IMR-90 (cell line): ENCODE measurements around the gene OOSP1. TPM values are rescaled to one million over a fixed set of nuclear protein-coding genes. Genes with fewer than 3 reads are reported as not detected.

Source experiments
- ATAC-seq: fragments of 200-7000 bp; cut with Tn5 transposase; 2 replicates; pipeline ENCODE4 v1.9.1; 2020; ENCODE audit warnings: low read depth, mild to moderate bottlenecking, moderate library complexity
- BruUV-seq: library from RNA; stranded (reverse); fragments of 400-500 nt; replicated peaks from 2 replicates; lab custom pipeline; 2021; lab: Mats Ljungman, UMichigan
- CTCF ChIA-PET: fragments of 300-600 bp; formaldehyde crosslinking; extraction: SDS; loops from one replicate; lab custom pipeline; 2021; ENCODE audit warnings: antibody characterized with exemption; lab: Yijun Ruan, JAX
- POLR2A ChIA-PET: fragments of 300-600 bp; sonication (Branson Sonifier 250); formaldehyde crosslinking; loops from one replicate; lab custom pipeline; 2022; ENCODE audit warnings: antibody characterized with exemption; ENCODE audit not compliant: unreplicated experiment; lab: Charles Lee
- DNase-seq: peaks from one replicate; pipeline ENCODE4 v3.0.0; 2013
- H2AFZ ChIP-seq: replicated peaks from 2 replicates; pipeline ENCODE3; 2013; ENCODE audit warnings: low read length, mild to moderate bottlenecking; ENCODE audit not compliant: poor library complexity
- H2AK5ac ChIP-seq: 2 replicates; pipeline ENCODE4 v1.6.1; 2013; ENCODE audit warnings: low read depth, low read length, inconsistent platforms
- H2AK9ac ChIP-seq: replicated peaks from 2 replicates; pipeline ENCODE3; 2013; ENCODE audit warnings: mild to moderate bottlenecking, low read depth, low read length, moderate library complexity; ENCODE audit not compliant: poor library complexity
- H2BK120ac ChIP-seq: 2 replicates; pipeline ENCODE4 v1.6.1; 2013; ENCODE audit warnings: low read depth, low read length, inconsistent platforms
- H2BK15ac ChIP-seq: 3 replicates; pipeline ENCODE4 v1.6.1; 2013; ENCODE audit warnings: low read depth, low read length, inconsistent platforms
- H2BK20ac ChIP-seq: 2 replicates; pipeline ENCODE4 v1.6.1; 2013; ENCODE audit warnings: low read depth, mild to moderate bottlenecking, inconsistent platforms, low read length, moderate library complexity
- H2BK5ac ChIP-seq: 2 replicates; pipeline ENCODE4 v1.6.1; 2013; ENCODE audit warnings: mild to moderate bottlenecking, low read depth, low read length, inconsistent platforms; ENCODE audit not compliant: poor library complexity, severe bottlenecking
- H3K14ac ChIP-seq: replicated peaks from 2 replicates; pipeline ENCODE4 v1.6.1; 2013; ENCODE audit warnings: low read depth, low read length, inconsistent platforms
- H3K18ac ChIP-seq: 2 replicates; pipeline ENCODE4 v1.6.1; 2013; ENCODE audit warnings: low read depth, low read length, control low read depth
- H3K23ac ChIP-seq: 2 replicates; pipeline ENCODE4 v1.6.1; 2013; ENCODE audit warnings: low read depth, low read length, inconsistent platforms
- H3K27ac ChIP-seq: 2 replicates; pipeline ENCODE4 v1.5.1; 2013; ENCODE audit warnings: mild to moderate bottlenecking, control low read depth, low read length; ENCODE audit not compliant: insufficient read depth
- H3K27me3 ChIP-seq: 2 replicates; pipeline ENCODE4 v1.6.1; 2013; ENCODE audit warnings: low read length; ENCODE audit not compliant: control insufficient read depth, insufficient read depth
- H3K36me3 ChIP-seq: 2 replicates; pipeline ENCODE4 v1.6.1; 2013; ENCODE audit warnings: low read length, mixed read lengths; ENCODE audit not compliant: control insufficient read depth, insufficient read depth
- H3K4ac ChIP-seq: 2 replicates; pipeline ENCODE4 v1.6.1; 2013; ENCODE audit warnings: low read depth, low read length, inconsistent platforms
- H3K4me1 ChIP-seq: 2 replicates; pipeline ENCODE4 v1.6.1; 2013; ENCODE audit warnings: low read length, mixed read lengths; ENCODE audit not compliant: control insufficient read depth, insufficient read depth
- H3K4me2 ChIP-seq: 2 replicates; pipeline ENCODE4 v1.6.1; 2013; ENCODE audit warnings: low read depth, mild to moderate bottlenecking, control low read depth, low read length, moderate library complexity
- H3K4me3 ChIP-seq: 2 replicates; pipeline ENCODE4 v1.5.1; 2013; ENCODE audit warnings: low read depth, mild to moderate bottlenecking, control low read depth, low read length, moderate library complexity; ENCODE audit not compliant: insufficient read depth
- H3K56ac ChIP-seq: 2 replicates; pipeline ENCODE4 v1.6.1; 2013; ENCODE audit warnings: low read length, inconsistent platforms; ENCODE audit not compliant: insufficient read depth; ENCODE audit errors: extremely low read depth
- H3K79me1 ChIP-seq, 2 experiments: 2 replicates each; pipeline ENCODE4 v1.6.1; 2013; ENCODE audit warnings: low read length in 2 of 2, inconsistent platforms in 1 of 2, low read depth in 1 of 2
- H3K9ac ChIP-seq: 2 replicates; pipeline ENCODE4 v1.6.1; 2013; ENCODE audit warnings: low read depth, low read length, control low read depth
- H3K9me1 ChIP-seq: 2 replicates; pipeline ENCODE4 v1.6.1; 2013; ENCODE audit warnings: low read length, inconsistent platforms; ENCODE audit not compliant: insufficient read depth
- H3K9me3 ChIP-seq: 2 replicates; pipeline ENCODE4 v1.6.1; 2013; ENCODE audit warnings: low read length; ENCODE audit not compliant: control insufficient read depth, insufficient read depth
- H4K20me1 ChIP-seq: 2 replicates; pipeline ENCODE4 v1.6.1; 2013; ENCODE audit warnings: low read length, inconsistent platforms; ENCODE audit not compliant: insufficient read depth
- H4K5ac ChIP-seq: 2 replicates; pipeline ENCODE4 v1.6.1; 2013; ENCODE audit warnings: mild to moderate bottlenecking, low read depth, low read length, control low read depth
- H4K8ac ChIP-seq, 2 experiments: 2 replicates each; pipeline ENCODE4 v1.6.1; 2013; ENCODE audit warnings: low read depth in 2 of 2, low read length in 2 of 2, control low read depth in 1 of 2, inconsistent platforms in 1 of 2
- H4K91ac ChIP-seq: 2 replicates; pipeline ENCODE4 v1.6.1; 2013; ENCODE audit warnings: low read depth, low read length, inconsistent platforms; ENCODE audit not compliant: insufficient read depth
- BHLHE40 ChIP-seq: fragments of 150-350 bp; IDR thresholded peaks from 2 replicates; pipeline ENCODE4 v1.6.1; 2016; ENCODE audit warnings: mild to moderate bottlenecking, low read depth, low read length
- CEBPB ChIP-seq: IDR thresholded peaks from 2 replicates; pipeline ENCODE4 v1.6.1; 2012; ENCODE audit warnings: low read depth, low read length, improper control_type of control experiment
- CHD1 ChIP-seq: IDR thresholded peaks from 2 replicates; pipeline ENCODE4 v1.6.1; 2012; ENCODE audit warnings: low read depth, low read length, improper control_type of control experiment
- FOS ChIP-seq: fragments of 150-350 bp; IDR thresholded peaks from 2 replicates; pipeline ENCODE4 v1.6.1; 2016; ENCODE audit warnings: low read depth, low read length
- MAFK ChIP-seq: IDR thresholded peaks from 2 replicates; pipeline ENCODE4 v1.6.1; 2012; ENCODE audit warnings: low read depth, low read length, improper control_type of control experiment
- MAZ ChIP-seq: IDR thresholded peaks from 2 replicates; pipeline ENCODE4 v1.6.1; 2012; ENCODE audit warnings: low read depth, mild to moderate bottlenecking, low read length, improper control_type of control experiment, moderate library complexity, borderline replicate concordance
- MXI1 ChIP-seq: IDR thresholded peaks from 2 replicates; pipeline ENCODE4 v1.6.1; 2012; ENCODE audit warnings: low read depth, mild to moderate bottlenecking, low read length, moderate library complexity, borderline replicate concordance
- NFE2L2 ChIP-seq: fragments of 150-350 bp; IDR thresholded peaks from 2 replicates; pipeline ENCODE4 v1.6.1; 2016; ENCODE audit warnings: low read depth, mild to moderate bottlenecking, low read length
- POLR2A ChIP-seq: IDR thresholded peaks from 2 replicates; pipeline ENCODE4 v1.6.1; 2012; ENCODE audit warnings: mild to moderate bottlenecking, low read depth, low read length
- RAD21 ChIP-seq: IDR thresholded peaks from 2 replicates; pipeline ENCODE4 v1.6.1; 2012; ENCODE audit warnings: low read length, improper control_type of control experiment
- RCOR1 ChIP-seq: IDR thresholded peaks from 2 replicates; pipeline ENCODE4 v1.6.1; 2012; ENCODE audit warnings: mild to moderate bottlenecking, low read length, improper control_type of control experiment; ENCODE audit not compliant: insufficient replicate concordance
- RFX5 ChIP-seq: IDR thresholded peaks from 2 replicates; pipeline ENCODE4 v1.8.0; 2012; ENCODE audit warnings: low read depth, mild to moderate bottlenecking, low read length, moderate library complexity
- SMC3 ChIP-seq: fragments of 150-350 bp; IDR thresholded peaks from 2 replicates; pipeline ENCODE4 v1.6.1; 2016; ENCODE audit warnings: low read depth, mild to moderate bottlenecking, antibody characterized with exemption, low read length, moderate library complexity
- WGBS, 2 experiments: methylation state at CpG; one replicate each; pipeline versions ENCODE4 v1.1.5 to v1.1.7; 2013; ENCODE audit warnings: missing lambda C conversion rate in 2 of 2; ENCODE audit not compliant: insufficient read length in 1 of 2; ENCODE audit errors: extremely low coverage in 2 of 2; 5-methylcytosine and 5-hydroxymethylcytosine counted together
- dilution Hi-C: fragments of 300-500 bp; cut with HindIII; formaldehyde crosslinking; loops from one replicate; pipeline ENCODE4 v1.14.3; 2018; ENCODE audit warnings: low sequenced_read_pairs; ENCODE audit not compliant: unreplicated experiment
- in situ Hi-C: fragments of 300-500 bp; cut with MboI; formaldehyde crosslinking; loops from 3 replicates; pipeline ENCODE4 v1.14.3; 2019; ENCODE audit warnings: low sequenced_read_pairs, inconsistent platforms, mixed read lengths
- intact Hi-C: fragments of 100-400 bp; cut with micrococcal nuclease; formaldehyde crosslinking; loops from 2 replicates; pipeline ENCODE4 v1.10.0; 2022
- polyA plus RNA-seq, 3 experiments: library from polyadenylated mRNA; depleted of rRNA; stranded (reverse); fragments of >200 nt; gene quantifications; 2 replicates each; pipeline ENCODE4 v1.2.3, GENCODE V29; 2012; ENCODE audit warnings: low replicate concordance in 1 of 3
- total RNA-seq: library from RNA; depleted of rRNA; stranded (reverse); fragments of >200 nt; gene quantifications from 2 replicates; pipeline ENCODE4 v1.2.3, GENCODE V29; 2012
- TF ChIP-seq, protein P1 (sequence below): conservative IDR thresholded peaks from 2 replicates; pipeline ENCODE4 v1.5.1; 2012; ENCODE audit warnings: mild to moderate bottlenecking, low read depth, low read length, improper control_type of control experiment
- TF ChIP-seq, protein P2 (sequence below): fragments of 150-350 bp; IDR thresholded peaks from 2 replicates; pipeline ENCODE4 v1.6.1; 2016; ENCODE audit warnings: low read depth, mild to moderate bottlenecking, low read length, moderate library complexity, borderline replicate concordance

Gene OOSP1
- total and polyA plus RNA-seq, 2 of the 4 experiments (the other 2 are of a cell fraction): not detected

DNA sequence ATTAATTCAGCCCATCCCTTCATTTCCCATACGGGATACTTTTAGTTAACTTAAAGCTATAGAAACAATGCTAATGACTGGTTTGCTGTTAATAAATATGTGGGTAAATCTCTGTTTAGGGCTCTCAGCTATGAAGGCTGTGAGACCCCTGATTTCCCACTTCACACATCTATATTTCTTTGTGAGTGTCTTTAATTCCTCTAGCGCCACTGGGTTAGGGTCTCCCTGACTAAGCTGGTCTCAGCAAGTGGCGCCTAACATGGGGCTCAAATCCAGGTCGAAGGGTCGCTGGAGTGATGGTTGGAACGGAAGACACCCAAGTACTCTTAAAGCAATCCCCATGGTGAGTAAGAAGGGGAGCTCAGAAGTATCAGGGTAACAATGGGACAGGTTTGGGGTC, 14.4 kb upstream of the OOSP1 start:
- no peak overlapping the region for H3K4ac ChIP-seq
- no peaks in the 10 kb centered on the region for H3K4me1 ChIP-seq
- H3K56ac ChIP-seq: no peak overlapping the region
- H4K91ac ChIP-seq: no peak overlapping the region
- no peaks in the 10 kb centered on the region for H3K79me1 ChIP-seq
- no peak overlapping the region for H2BK15ac ChIP-seq
- no peaks in the 10 kb centered on the region for H3K27me3 ChIP-seq
- no peak overlapping the region for H3K4me2 ChIP-seq
- no peak overlapping the region for H2BK5ac ChIP-seq
- DNase-seq: no peak
- ChIA-PET CTCF (no interaction called here), POLR2A (no interaction called here)
- no CpG with 5 or more reads among the region's 6 CpGs for WGBS, 2 experiments
- TF ChIP-seq BHLHE40: no peak
- TF ChIP-seq, protein P1, sequence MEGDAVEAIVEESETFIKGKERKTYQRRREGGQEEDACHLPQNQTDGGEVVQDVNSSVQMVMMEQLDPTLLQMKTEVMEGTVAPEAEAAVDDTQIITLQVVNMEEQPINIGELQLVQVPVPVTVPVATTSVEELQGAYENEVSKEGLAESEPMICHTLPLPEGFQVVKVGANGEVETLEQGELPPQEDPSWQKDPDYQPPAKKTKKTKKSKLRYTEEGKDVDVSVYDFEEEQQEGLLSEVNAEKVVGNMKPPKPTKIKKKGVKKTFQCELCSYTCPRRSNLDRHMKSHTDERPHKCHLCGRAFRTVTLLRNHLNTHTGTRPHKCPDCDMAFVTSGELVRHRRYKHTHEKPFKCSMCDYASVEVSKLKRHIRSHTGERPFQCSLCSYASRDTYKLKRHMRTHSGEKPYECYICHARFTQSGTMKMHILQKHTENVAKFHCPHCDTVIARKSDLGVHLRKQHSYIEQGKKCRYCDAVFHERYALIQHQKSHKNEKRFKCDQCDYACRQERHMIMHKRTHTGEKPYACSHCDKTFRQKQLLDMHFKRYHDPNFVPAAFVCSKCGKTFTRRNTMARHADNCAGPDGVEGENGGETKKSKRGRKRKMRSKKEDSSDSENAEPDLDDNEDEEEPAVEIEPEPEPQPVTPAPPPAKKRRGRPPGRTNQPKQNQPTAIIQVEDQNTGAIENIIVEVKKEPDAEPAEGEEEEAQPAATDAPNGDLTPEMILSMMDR: no peak
- TF ChIP-seq FOS: no peak
- TF ChIP-seq, protein P2, sequence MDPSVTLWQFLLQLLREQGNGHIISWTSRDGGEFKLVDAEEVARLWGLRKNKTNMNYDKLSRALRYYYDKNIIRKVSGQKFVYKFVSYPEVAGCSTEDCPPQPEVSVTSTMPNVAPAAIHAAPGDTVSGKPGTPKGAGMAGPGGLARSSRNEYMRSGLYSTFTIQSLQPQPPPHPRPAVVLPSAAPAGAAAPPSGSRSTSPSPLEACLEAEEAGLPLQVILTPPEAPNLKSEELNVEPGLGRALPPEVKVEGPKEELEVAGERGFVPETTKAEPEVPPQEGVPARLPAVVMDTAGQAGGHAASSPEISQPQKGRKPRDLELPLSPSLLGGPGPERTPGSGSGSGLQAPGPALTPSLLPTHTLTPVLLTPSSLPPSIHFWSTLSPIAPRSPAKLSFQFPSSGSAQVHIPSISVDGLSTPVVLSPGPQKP: no peak
- TF ChIP-seq MAFK: no peak
- TF ChIP-seq NFE2L2: no peak
- no peak for TF ChIP-seq MXI1
- TF ChIP-seq CHD1: no peak
- TF ChIP-seq CEBPB: no peak
- no peak for TF ChIP-seq RFX5
- TF ChIP-seq RAD21: no peak
- TF ChIP-seq MAZ: no peak
- no peak for TF ChIP-seq SMC3
- no peak for TF ChIP-seq POLR2A
- TF ChIP-seq RCOR1: no peak
- no peaks in the 10 kb centered on the region for H3K9me1 ChIP-seq
- H3K9me3 ChIP-seq: peaks cover 7% of the 10 kb centered on the region
- in situ Hi-C loops: no loop called here
- intact Hi-C loops: no loop called here
- H3K18ac ChIP-seq: no peak overlapping the region
- no peak overlapping the region for H3K23ac ChIP-seq
- H2AFZ ChIP-seq: no peak overlapping the region
- no peak overlapping the region for H2BK20ac ChIP-seq
- H2AK5ac ChIP-seq: no peak overlapping the region
- no peak for ATAC-seq
- no TSS peak for BruUV-seq
- no peak overlapping the region for H2AK9ac ChIP-seq
- no peak overlapping the region for H4K5ac ChIP-seq
- H2BK120ac ChIP-seq: no peak overlapping the region
- no peak overlapping the region for H3K4me3 ChIP-seq
- no peak overlapping the region for H3K9ac ChIP-seq
- no peak overlapping the region for H3K14ac ChIP-seq
- H4K20me1 ChIP-seq: no peaks in the 10 kb centered on the region
- no peak overlapping the region for H4K8ac ChIP-seq
- no peaks in the 10 kb centered on the region for H3K36me3 ChIP-seq
- dilution Hi-C loops: no loop called here
- H3K27ac ChIP-seq: no peak overlapping the region
